Activated CD8-positive, alpha-beta T cell treated with anti-CD3 and anti-CD28 coated beads for 36 hours (primary cell): ENCODE measurements around the gene AGMAT. TPM values are rescaled to one million over a fixed set of nuclear protein-coding genes. Genes with fewer than 3 reads are reported as not detected.
A peak's percentile ranks its signal among the peaks of the same experiment; 100 is the strongest.

ENCODE experiments used
- ATAC-seq: fragments of 200-7000 bp; cut with Tn5 transposase; one replicate; pipeline ENCODE4 v1.10.0; 2021; ENCODE audit warnings: mild to moderate bottlenecking, moderate library complexity
- CTCF ChIA-PET: fragments of 350-600 bp; sonication (Branson Sonifier 250); formaldehyde crosslinking; loops from one replicate; lab custom pipeline; 2021; ENCODE audit warnings: antibody characterized with exemption; lab: Charles Lee
- POLR2A ChIA-PET: fragments of 350-600 bp; sonication (Branson Sonifier 250); formaldehyde crosslinking; loops from one replicate; lab custom pipeline; 2021; ENCODE audit warnings: antibody characterized with exemption; lab: Charles Lee
- DNase-seq: peaks from one replicate; pipeline ENCODE4 v3.0.0-alpha.2; 2020
- H3K27ac Mint-ChIP-seq: one replicate; pipeline ENCODE4 v1.8.0; 2021; ENCODE audit warnings: mild to moderate bottlenecking, mixed read lengths
- H3K27me3 Mint-ChIP-seq: one replicate; pipeline ENCODE4 v1.8.0; 2021; ENCODE audit warnings: mixed read lengths
- H3K36me3 Mint-ChIP-seq: one replicate; pipeline ENCODE4 v1.8.0; 2021; ENCODE audit warnings: low read depth, mixed read lengths
- H3K4me1 Mint-ChIP-seq: one replicate; pipeline ENCODE4 v1.8.0; 2021; ENCODE audit warnings: low read depth, mixed read lengths
- H3K4me3 Mint-ChIP-seq: one replicate; pipeline ENCODE4 v1.8.0; 2021; ENCODE audit warnings: mild to moderate bottlenecking, moderate library complexity, mixed read lengths
- H3K9me3 Mint-ChIP-seq: one replicate; pipeline ENCODE4 v1.8.0; 2021; ENCODE audit warnings: mixed read lengths
- CTCF ChIP-seq: fragments of 200-600 bp; IDR thresholded peaks from one replicate; pipeline ENCODE4 v1.8.0; 2022; ENCODE audit warnings: antibody characterized with exemption, mild to moderate bottlenecking
- intact Hi-C: fragments of 100-400 bp; cut with micrococcal nuclease; formaldehyde crosslinking; loops from one replicate; pipeline ENCODE4 v1.10.0; 2022
- total RNA-seq, 2 experiments: library from RNA; stranded (reverse); gene quantifications; one replicate each; pipeline ENCODE4 v1.2.3, GENCODE V29; 2021

Gene AGMAT
- total RNA-seq, 2 experiments from 2014 or later = 21.6 to 21.9 TPM

- intact Hi-C loops = no loop called here
- H3K4me1 Mint-ChIP-seq = peaks cover 31% of the 10 kb centered on the region
- H3K27me3 Mint-ChIP-seq = no peaks in the 10 kb centered on the region
These were observed 62.3 kb downstream of the AGMAT start for GRCh38 chr1:15522551-15522950.

More at GRCh38 chr1:15522551-15522950, 62.3 kb downstream of the AGMAT start:
- DNase-seq = no peak
- no peak for ATAC-seq
- no peaks in the 10 kb centered on the region for H3K9me3 Mint-ChIP-seq
- CTCF ChIA-PET = no interaction called here
- H3K4me3 Mint-ChIP-seq = peak overlapping the region; percentile 24
- POLR2A ChIA-PET = no interaction called here
- no peak overlapping the region for H3K27ac Mint-ChIP-seq
- peaks cover under 1% of the 10 kb centered on the region for H3K36me3 Mint-ChIP-seq
- no peak for TF ChIP-seq CTCF

Other genes with a start within 250 kb of the AGMAT start
- gene EFHD2, start 175.2 kb downstream of the AGMAT start, total RNA-seq = 10 to 100 TPM; 45.6 to 45.8 TPM
- not detected for gene CTRC, start 146.6 kb downstream of the AGMAT start, total RNA-seq
- gene CELA2A, start 128.3 kb downstream of the AGMAT start, total RNA-seq = not detected
- not detected for gene CELA2B, start 108.9 kb downstream of the AGMAT start, total RNA-seq
- 10 to 100 TPM in 1 of 2 experiments, 1 to 10 TPM in 1; 9.7 to 11.5 TPM for gene CASP9, start 60.8 kb downstream of the AGMAT start, total RNA-seq
- 10 to 100 TPM in 1 of 2 experiments, 1 to 10 TPM in 1; 10.0 to 13.0 TPM for gene DNAJC16, start 58.2 kb downstream of the AGMAT start, total RNA-seq
- 10 to 100 TPM; 33.7 to 34.9 TPM for gene DDI2, start 32.4 kb upstream of the AGMAT start, total RNA-seq
- gene PLEKHM2, start 99.3 kb upstream of the AGMAT start, total RNA-seq = 10 to 100 TPM; 41.5 to 42.9 TPM
- gene SLC25A34, start 151.2 kb upstream of the AGMAT start, total RNA-seq = under 1 TPM; 0.56 to 0.81 TPM
- not detected for gene TMEM82, start 157.4 kb upstream of the AGMAT start, total RNA-seq
- not detected for gene FBLIM1, start 173.7 kb upstream of the AGMAT start, total RNA-seq
- 1 to 10 TPM; 2.5 to 2.8 TPM for gene UQCRHL, start 222.6 kb upstream of the AGMAT start, total RNA-seq